ENCODE measurements around the gene ARID1A. TPM values are rescaled to one million over a fixed set of nuclear protein-coding genes. Genes with fewer than 3 reads are reported as not detected.

Gene ARID1A
- total and polyA plus RNA-seq, 2 of the 8 experiments (the other 6 are each of a cell fraction or from before 2014, with no cell fraction given) = 52.1 to 103 TPM

- H3K4me1 ChIP-seq (replicated peaks in 1 of 4; ENCODE audit: control insufficient read depth in 3 of 4, insufficient read depth in 4 of 4, low read length in 3 of 4) = peaks cover 3 to 9% (median 7%) of the 10 kb centered on the region in 4 experiments; a peak in 6 of 7 replicates
- no peak overlapping the region for H3K4me3 ChIP-seq (ENCODE audit: extremely low read depth in 1 of 4, insufficient read depth in 2 of 4, low read depth in 3 of 4, low read length in 4 of 4)
- no peak overlapping the region for H2BK120ac ChIP-seq (replicated peaks; ENCODE audit: low read depth, low read length)
- no peak overlapping the region for H3K4me2 ChIP-seq (ENCODE audit: insufficient read depth in 1 of 2, low read depth in 2 of 2, low read length in 2 of 2)
- H2BK20ac ChIP-seq (ENCODE audit: low read length) = no peak overlapping the region
- H2AK5ac ChIP-seq (ENCODE audit: low read depth, low read length) = no peak overlapping the region
- no peak overlapping the region for H3K27ac ChIP-seq (ENCODE audit: low read depth, low read length)
- no peak overlapping the region for H3K4ac ChIP-seq (replicated peaks; ENCODE audit: insufficient read length, low read depth, low read length)
- ChIA-PET POLR2A (ENCODE audit: partially characterized antibody) (interaction anchor here (1.0 kb wide), 1 partner anchor 10 kb away, joined by 3 read pairs; no protein-coding TSS in a partner anchor), CTCF (ENCODE audit: partially characterized antibody) (interaction anchor here (1.0 to 6.9 kb wide), 8 partner anchors 8 to 190 kb away, joined by 4 to 121 read pairs (median 16); no protein-coding TSS in a partner anchor)
- no peak overlapping the region for H2BK5ac ChIP-seq (ENCODE audit: low read depth, low read length)
- DNase-seq (ENCODE audit: low read depth in 1 of 2, low spot score in 2 of 2) (no peak), FAIRE-seq (no peak)
- H3K14ac ChIP-seq (ENCODE audit: insufficient read length) = no peak overlapping the region
- H3K23me2 ChIP-seq (ENCODE audit: low read depth, low read length) = peaks cover 14% of the 10 kb centered on the region
- no peak overlapping the region for H4K5ac ChIP-seq (ENCODE audit: insufficient read length, low read depth, low read length)
- H2AFZ ChIP-seq (ENCODE audit: low read length) = no peak overlapping the region
- WGBS, 2 experiments (ENCODE audit: extremely low coverage in 1 of 2, insufficient coverage in 1 of 2, insufficient read length in 1 of 2, insufficient replicate concordance in 2 of 2, low coverage in 1 of 2, low lambda C conversion rate in 2 of 2, missing lambda C conversion rate in 1 of 2) = 83% methylated on average over 3 of the region's 3 CpGs; no CpG with 5 or more reads in 1 of the 2 experiments
- H3K27me3 ChIP-seq (replicated peaks in 1 of 4; ENCODE audit: control insufficient read depth in 3 of 4, extremely low read depth in 1 of 4, insufficient read depth in 3 of 4, low read length in 3 of 4) = no peaks in the 10 kb centered on the region
- H3K18ac ChIP-seq (ENCODE audit: extremely low read depth, low read length) = no peak overlapping the region
- H4K91ac ChIP-seq (replicated peaks; ENCODE audit: insufficient read length, low read length) = no peak overlapping the region
- no peak overlapping the region for H2BK15ac ChIP-seq (ENCODE audit: low read length)
- no peak overlapping the region for H4K8ac ChIP-seq (ENCODE audit: extremely low read depth, insufficient read depth, low read length)
- H3K56ac ChIP-seq (replicated peaks; ENCODE audit: insufficient read length, low read depth, low read length) = no peak overlapping the region
- no peaks in the 10 kb centered on the region for H3K9me3 ChIP-seq (ENCODE audit: insufficient read depth in 2 of 2, low read depth in 1 of 2, low read length in 1 of 2)
- H4K20me1 ChIP-seq (replicated peaks in 1 of 2; ENCODE audit: control insufficient read depth in 1 of 2, insufficient read depth in 2 of 2, low read length in 2 of 2) = peaks cover 0 to 2% of the 10 kb centered on the region in 2 experiments
- no peaks in the 10 kb centered on the region for H3K79me1 ChIP-seq (ENCODE audit: low read depth, low read length)
- no peak for TF ChIP-seq SIX5 (IDR thresholded peaks at IDR 0.05; ENCODE audit: low read depth, low read length)
- TF ChIP-seq SIN3A (conservative IDR thresholded peaks at IDR 0.05 in 1 of 2, IDR thresholded peaks at IDR 0.05 in 1 of 2; ENCODE audit: low read depth in 1 of 2, low read length in 2 of 2) = no peak
- no peak for TF ChIP-seq HDAC6 (IDR thresholded peaks at IDR 0.05; ENCODE audit: low read depth, low read length)
- TF ChIP-seq, protein P1, sequence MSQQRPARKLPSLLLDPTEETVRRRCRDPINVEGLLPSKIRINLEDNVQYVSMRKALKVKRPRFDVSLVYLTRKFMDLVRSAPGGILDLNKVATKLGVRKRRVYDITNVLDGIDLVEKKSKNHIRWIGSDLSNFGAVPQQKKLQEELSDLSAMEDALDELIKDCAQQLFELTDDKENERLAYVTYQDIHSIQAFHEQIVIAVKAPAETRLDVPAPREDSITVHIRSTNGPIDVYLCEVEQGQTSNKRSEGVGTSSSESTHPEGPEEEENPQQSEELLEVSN (IDR thresholded peaks at IDR 0.05) = no peak
- no peak for TF ChIP-seq RAD21 (IDR thresholded peaks at IDR 0.05 in 1 of 2, conservative IDR thresholded peaks at IDR 0.05 in 1 of 2; ENCODE audit: low read depth in 2 of 2, low read length in 2 of 2)
- H3K36me3 ChIP-seq (ENCODE audit: control insufficient read depth in 2 of 4, insufficient read depth in 4 of 4, low read length in 3 of 4) = peaks cover 0 to 8% (median 6%) of the 10 kb centered on the region in 4 experiments; a peak in 6 of 8 replicates
- H3K23ac ChIP-seq (ENCODE audit: insufficient read length) = no peak overlapping the region
- no peak overlapping the region for H2BK12ac ChIP-seq (ENCODE audit: low read depth, low read length)
- no peak overlapping the region for H3K9ac ChIP-seq (replicated peaks in 1 of 4; ENCODE audit: extremely low read depth in 1 of 4, low read depth in 3 of 4, low read length in 3 of 4)
- no peaks in the 10 kb centered on the region for H3K79me2 ChIP-seq (ENCODE audit: control insufficient read depth in 1 of 2, insufficient read depth in 2 of 2, low read length in 2 of 2)
Observed at GRCh38 chr1:26791626-26792025, 95.8 kb downstream of the ARID1A start.

Data from H1 (cell line).